ENCODE results near the gene LDLRAD3.

DNA sequence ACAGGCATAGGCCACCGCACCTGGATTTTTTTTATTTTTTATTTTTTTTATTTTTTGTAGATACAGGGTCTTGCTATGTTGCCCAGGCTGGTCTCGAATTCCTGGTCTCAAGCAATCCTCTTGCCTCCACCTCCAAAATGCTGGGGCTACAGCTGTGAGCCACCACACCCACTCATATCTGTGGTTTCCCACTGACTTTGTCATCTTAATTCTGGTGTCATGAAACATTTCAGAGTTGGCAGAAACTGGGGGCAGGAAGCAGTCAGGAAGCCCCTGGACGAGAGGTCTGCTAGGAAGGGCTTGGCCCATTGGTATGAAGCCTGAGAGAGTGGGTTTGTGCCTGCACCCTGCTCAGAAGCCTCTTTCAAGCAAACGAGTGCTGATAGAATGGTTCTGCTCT lies 296.3 kb downstream of the LDLRAD3 start:
- TF ChIP-seq, protein P1, sequence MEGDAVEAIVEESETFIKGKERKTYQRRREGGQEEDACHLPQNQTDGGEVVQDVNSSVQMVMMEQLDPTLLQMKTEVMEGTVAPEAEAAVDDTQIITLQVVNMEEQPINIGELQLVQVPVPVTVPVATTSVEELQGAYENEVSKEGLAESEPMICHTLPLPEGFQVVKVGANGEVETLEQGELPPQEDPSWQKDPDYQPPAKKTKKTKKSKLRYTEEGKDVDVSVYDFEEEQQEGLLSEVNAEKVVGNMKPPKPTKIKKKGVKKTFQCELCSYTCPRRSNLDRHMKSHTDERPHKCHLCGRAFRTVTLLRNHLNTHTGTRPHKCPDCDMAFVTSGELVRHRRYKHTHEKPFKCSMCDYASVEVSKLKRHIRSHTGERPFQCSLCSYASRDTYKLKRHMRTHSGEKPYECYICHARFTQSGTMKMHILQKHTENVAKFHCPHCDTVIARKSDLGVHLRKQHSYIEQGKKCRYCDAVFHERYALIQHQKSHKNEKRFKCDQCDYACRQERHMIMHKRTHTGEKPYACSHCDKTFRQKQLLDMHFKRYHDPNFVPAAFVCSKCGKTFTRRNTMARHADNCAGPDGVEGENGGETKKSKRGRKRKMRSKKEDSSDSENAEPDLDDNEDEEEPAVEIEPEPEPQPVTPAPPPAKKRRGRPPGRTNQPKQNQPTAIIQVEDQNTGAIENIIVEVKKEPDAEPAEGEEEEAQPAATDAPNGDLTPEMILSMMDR (conservative IDR thresholded peaks at IDR 0.05; ENCODE audit: low read length) = no peak
- no peak for TF ChIP-seq EZH2phosphoT487 (IDR thresholded peaks at IDR 0.05; ENCODE audit: borderline replicate concordance, low read depth, low read length)
